GM21723 (cell line): ENCODE data around the gene SPATA12.

Experiments
- ATAC-seq: cut with Tn5 transposase; IDR thresholded peaks from one replicate; pipeline ENCODE4 v1.9.1; 2021; ENCODE audit warnings: mild to moderate bottlenecking, moderate library complexity; ENCODE audit not compliant: unreplicated experiment

The SPATA12 gene

DNA sequence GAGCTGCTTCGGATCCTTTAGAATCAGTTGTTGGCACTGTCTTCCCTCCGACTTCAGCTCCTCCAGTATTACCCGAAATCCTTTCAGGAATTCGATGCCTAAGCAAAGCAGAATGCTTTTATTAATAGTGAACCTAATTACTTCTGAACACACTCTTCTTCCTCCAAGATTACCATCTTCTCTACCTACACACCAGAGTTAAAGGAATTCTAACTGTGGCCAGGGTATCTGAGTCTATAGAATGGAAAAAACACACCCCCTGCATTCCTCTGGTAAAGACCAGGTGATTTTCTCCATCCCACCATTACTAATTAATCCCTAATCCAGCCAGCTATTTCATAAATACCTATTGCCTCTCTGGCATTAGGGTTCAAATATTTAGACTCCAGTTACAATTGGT is 49.8 kb downstream of the SPATA12 start:
- no peak for ATAC-seq

DNA sequence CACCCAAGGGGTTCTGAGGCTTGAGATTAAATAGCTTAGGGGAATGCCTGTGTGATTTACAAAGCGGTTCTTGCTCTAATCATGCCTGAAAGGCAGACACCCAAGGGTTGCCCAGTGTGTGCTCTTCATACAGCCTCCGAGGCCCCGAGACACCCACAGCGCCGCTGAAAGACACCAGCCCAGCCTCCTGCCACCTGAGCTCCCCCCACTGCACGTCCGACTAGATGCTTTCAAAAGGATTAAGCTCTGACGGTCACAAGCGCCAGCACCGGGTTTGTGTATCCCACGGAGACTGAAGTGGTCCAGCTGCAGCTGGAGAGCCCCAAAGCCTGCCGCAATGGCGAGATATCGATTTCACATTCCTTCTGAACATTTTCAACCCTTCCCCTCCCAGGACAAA is 50.3 kb downstream of the SPATA12 start:
- ATAC-seq, result no peak

DNA sequence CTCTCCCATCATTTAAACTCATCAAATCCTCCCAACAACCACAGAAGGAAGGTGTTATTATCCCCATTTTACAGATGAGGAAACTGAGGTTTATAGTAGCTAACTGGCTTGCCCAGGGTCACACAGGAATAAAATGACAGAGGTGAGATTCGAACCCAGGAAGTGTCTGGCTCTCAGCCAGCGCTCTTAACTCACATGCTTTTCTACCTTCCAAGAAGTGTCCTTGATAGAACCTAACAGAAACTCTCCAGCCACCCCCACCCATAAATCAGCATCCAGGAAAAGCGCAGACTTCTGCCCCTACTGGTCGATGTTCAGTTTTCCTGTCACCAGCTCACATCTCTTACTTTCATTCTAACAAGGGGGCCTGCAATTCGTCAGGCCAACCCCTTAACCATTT is 51.7 kb downstream of the SPATA12 start:
- ATAC-seq, result no peak

DNA sequence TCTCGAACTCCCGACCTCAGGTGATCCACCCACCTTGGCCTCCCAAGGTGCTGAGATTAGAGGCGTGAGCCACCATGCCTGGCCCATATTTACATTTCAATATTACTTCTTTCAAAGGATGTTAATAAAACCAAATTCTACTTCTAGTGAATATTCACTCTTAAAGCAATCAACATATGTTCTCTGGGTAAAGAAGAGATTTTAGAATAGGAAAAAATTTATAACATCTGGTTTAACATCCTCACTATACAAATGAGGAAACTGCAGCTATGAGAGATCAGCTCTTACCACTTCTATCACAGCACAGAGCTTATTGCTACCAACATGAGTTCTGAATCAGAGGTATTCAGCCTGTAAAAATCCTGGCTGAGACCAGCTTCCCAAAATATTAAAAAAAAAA is 56.0 kb downstream of the SPATA12 start:
- ATAC-seq, result no peak

DNA sequence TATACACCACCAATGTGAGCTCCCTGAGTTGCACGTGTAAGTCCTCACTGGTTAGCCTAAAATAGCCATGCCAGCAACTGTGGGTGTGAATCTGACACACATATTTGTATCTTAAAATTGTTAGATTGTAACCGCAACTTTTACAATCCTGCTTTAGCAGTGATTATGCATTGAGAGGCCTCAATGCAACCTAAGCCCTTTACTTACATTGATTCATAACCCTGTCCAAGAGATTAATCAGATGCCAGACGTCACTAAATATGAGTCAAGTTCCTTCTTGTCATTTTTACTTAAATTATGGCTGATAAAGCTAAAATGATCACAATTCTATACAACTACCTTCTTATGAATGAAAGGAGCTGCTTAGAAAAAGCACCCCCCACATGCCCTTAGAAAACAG is 57.8 kb downstream of the SPATA12 start:
- no peak for ATAC-seq

DNA sequence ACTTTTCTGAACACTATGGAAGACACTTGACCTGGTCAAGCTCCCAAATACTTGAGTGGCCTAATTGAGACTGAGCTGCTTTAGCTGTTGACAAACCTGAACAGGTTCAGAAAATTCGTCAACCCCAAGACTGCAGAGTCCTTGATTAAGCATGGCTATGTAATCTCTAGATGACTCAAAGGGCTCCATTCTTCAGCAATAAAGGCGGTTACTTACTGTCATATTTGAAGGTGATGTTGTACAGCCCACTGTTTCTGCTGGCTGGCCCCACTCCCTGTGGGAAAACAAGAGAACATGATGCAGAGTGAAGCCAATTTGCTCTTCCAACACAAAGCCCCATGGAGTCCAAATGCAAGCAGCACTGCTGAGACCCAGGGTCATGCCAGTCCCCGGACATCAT is 59.6 kb downstream of the SPATA12 start:
- ATAC-seq, result no peak

DNA sequence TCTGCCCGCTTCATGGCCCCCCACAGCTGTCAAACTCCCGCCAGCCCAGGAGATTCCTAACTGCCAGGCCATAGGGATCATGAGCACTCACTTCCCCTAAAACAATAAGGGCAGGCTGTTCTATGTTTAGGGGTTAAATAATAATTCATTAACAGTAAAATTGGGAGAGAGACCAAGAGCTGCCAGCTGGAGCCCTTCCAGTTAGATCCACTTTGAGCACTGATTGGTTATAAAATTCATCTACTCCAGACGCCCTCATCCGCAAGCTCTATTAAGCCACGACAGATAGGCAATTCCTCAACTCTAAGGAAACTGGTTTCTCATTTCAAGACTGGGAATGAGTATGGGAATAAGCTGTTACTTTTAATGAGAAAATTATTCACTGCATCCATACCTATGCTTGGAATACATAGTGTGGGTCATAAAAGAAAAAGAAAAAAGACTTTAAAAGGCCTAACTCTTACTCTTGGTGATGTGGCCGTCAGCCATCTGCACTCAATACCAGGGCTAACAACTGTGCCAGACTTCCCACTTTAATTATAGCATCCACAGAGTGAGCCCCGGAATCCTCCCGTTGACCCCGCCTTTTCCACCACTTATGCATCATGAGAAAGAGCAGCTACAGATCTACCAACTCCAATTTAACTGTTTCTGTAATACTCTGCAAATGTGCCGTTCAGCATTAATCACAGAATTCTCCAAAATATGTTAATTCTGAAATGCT is 60.1 kb downstream of the SPATA12 start:
- no peak for ATAC-seq
